Measurements from ENCODE around the gene MEF2B.

DNA sequence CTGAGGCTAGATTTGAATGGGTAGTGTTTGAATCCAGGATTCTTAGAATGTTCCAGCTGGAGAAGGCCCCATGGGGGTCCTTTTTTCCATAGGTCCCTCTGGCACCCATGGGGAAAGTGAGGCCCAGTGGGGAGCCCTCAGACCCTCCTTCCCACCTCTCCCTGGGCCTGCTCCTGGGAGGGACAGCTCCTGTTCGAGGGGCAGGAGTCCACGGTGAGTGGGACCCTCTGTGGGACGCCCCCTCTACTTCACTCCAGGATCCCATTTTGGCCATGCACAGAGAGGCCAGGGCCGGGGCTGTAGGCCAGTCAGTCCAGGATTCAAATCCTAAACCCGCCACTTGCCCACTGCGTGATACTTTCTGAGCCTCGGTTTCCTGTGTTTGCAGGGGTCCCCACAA is 7.6 kb downstream of the MEF2B start:
- TF ChIP-seq POLR2AphosphoS5 (IDR thresholded peaks at IDR 0.05) (no peak), EZH2 (IDR thresholded peaks at IDR 0.05; ENCODE audit: borderline replicate concordance, insufficient read depth, low read length, poor library complexity, severe bottlenecking) (no peak), MXI1 (conservative IDR thresholded peaks at IDR 0.05; ENCODE audit: poor library complexity, severe bottlenecking) (no peak)
- TF ChIP-seq, protein P1, sequence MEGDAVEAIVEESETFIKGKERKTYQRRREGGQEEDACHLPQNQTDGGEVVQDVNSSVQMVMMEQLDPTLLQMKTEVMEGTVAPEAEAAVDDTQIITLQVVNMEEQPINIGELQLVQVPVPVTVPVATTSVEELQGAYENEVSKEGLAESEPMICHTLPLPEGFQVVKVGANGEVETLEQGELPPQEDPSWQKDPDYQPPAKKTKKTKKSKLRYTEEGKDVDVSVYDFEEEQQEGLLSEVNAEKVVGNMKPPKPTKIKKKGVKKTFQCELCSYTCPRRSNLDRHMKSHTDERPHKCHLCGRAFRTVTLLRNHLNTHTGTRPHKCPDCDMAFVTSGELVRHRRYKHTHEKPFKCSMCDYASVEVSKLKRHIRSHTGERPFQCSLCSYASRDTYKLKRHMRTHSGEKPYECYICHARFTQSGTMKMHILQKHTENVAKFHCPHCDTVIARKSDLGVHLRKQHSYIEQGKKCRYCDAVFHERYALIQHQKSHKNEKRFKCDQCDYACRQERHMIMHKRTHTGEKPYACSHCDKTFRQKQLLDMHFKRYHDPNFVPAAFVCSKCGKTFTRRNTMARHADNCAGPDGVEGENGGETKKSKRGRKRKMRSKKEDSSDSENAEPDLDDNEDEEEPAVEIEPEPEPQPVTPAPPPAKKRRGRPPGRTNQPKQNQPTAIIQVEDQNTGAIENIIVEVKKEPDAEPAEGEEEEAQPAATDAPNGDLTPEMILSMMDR (IDR thresholded peaks at IDR 0.05; ENCODE audit: poor library complexity, severe bottlenecking) = no peak
